Muscle of leg (tissue), 11 donors: Measurements from ENCODE around the gene PPP2R3A. TPM values are rescaled to one million over a fixed set of nuclear protein-coding genes. Genes with fewer than 3 reads are reported as not detected.
A peak's percentile ranks its signal among the peaks of the same experiment; 100 is the strongest.

ENCODE experiments used
- DNase-seq: peaks from one replicate; pipeline ENCODE4 v3.0.0; 2013
- H3K27ac ChIP-seq: one replicate; pipeline ENCODE4 v1.5.1; 2013; ENCODE audit warnings: mild to moderate bottlenecking, low read length, control low read depth
- H3K27me3 ChIP-seq: one replicate; pipeline ENCODE4 v1.6.1; 2013; ENCODE audit warnings: low read length; ENCODE audit not compliant: control insufficient read depth, insufficient read depth
- H3K36me3 ChIP-seq: one replicate; pipeline ENCODE4 v1.6.1; 2013; ENCODE audit warnings: low read length; ENCODE audit not compliant: control insufficient read depth, insufficient read depth
- H3K4me1 ChIP-seq: one replicate; pipeline ENCODE4 v1.6.1; 2013; ENCODE audit warnings: low read length; ENCODE audit not compliant: control insufficient read depth, insufficient read depth
- H3K4me3 ChIP-seq: one replicate; pipeline ENCODE4 v1.5.1; 2013; ENCODE audit warnings: low read length, control low read depth
- H3K9me3 ChIP-seq: replicated peaks from 2 replicates; pipeline ENCODE4 v1.6.1; 2013; ENCODE audit warnings: low read depth, low read length; ENCODE audit not compliant: control insufficient read depth
- WGBS: methylation state at CpG from one replicate; pipeline ENCODE4 v1.1.5; 2013; ENCODE audit warnings: missing lambda C conversion rate; ENCODE audit not compliant: insufficient coverage; 5-methylcytosine and 5-hydroxymethylcytosine counted together
- polyA plus RNA-seq, 8 donors: library from polyadenylated mRNA; unstranded; fragments of 120-200 nt; gene quantifications; one replicate each; pipeline versions ENCODE4 v1.2.1 to v1.2.3, GENCODE V29; 2013; ENCODE audit warnings: inconsistent platforms in 1 of 8, low replicate concordance in 1 of 8; ENCODE audit not compliant: insufficient read length in 8 of 8, insufficient read depth in 1 of 8
- total RNA-seq: library from RNA; stranded (reverse); fragments of 120-200 nt; gene quantifications from one replicate; pipeline ENCODE4 v1.2.4, GENCODE V29; 2013

PPP2R3A gene
- total and polyA plus RNA-seq, 9 donors: 29.9 to 64.6 (median 48.2) TPM

GRCh38 chr3:136018876-136019275 lies 53.3 kb downstream of the PPP2R3A start:
- H3K27ac ChIP-seq: no peak overlapping the region
- no peaks in the 10 kb centered on the region for H3K36me3 ChIP-seq
- 20% methylated on average over 1 of the region's 1 CpG for WGBS
- H3K27me3 ChIP-seq: no peaks in the 10 kb centered on the region
- no peaks in the 10 kb centered on the region for H3K9me3 ChIP-seq
- H3K4me3 ChIP-seq: no peak overlapping the region
- peaks cover 4% of the 10 kb centered on the region for H3K4me1 ChIP-seq
- peak; percentile 35 for DNase-seq

GRCh38 chr3:136021803-136022202 lies 56.3 kb downstream of the PPP2R3A start:
- no CpG with 5 or more reads among the region's 1 CpG for WGBS
- Histone ChIP-seq H3K4me3 (no peak overlapping the region), H3K27ac (no peak overlapping the region), H3K4me1 (peaks cover 4% of the 10 kb centered on the region), H3K9me3 (no peaks in the 10 kb centered on the region), H3K36me3 (no peaks in the 10 kb centered on the region), H3K27me3 (no peaks in the 10 kb centered on the region)
- no peak for DNase-seq

DNA sequence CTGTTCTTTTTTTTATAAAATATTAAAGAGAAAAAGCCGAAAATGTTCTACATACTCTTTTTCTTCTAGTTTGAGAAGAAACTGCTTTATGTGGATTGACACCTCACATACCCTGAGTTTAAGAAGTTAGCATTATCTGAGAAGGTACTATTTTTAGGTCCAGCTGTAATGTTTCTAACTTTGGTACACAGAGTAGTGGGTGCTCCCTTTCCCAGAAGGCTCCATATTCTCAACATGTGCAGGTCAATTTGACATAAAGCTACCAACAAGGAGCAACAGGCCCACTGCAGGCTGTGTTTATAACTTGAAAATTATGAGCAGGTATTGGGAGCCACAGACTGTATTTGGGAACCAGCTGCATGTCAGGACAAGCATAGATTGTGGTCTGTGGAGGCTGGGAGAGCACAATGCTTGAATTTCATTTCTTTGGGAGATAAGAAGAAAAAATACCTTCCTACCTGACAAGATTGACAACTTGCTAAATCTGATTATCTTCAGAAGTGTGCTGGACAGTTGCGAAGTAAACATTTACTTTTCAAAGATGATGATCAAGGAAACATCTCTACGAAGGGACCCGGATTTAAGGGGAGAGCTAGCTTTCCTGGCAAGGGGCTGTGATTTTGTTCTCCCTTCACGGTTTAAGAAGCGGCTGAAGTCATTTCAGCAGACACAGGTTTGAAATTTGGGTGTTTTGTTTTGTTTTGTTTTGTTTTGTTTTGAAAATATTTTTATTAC lies 57.2 kb downstream of the PPP2R3A start:
- Histone ChIP-seq H3K27ac (peak overlapping the region; percentile 80), H3K9me3 (no peaks in the 10 kb centered on the region), H3K36me3 (peaks cover 7% of the 10 kb centered on the region), H3K4me3 (peak overlapping the region; percentile 30), H3K4me1 (peaks cover 4% of the 10 kb centered on the region), H3K27me3 (no peaks in the 10 kb centered on the region)
- peak; percentile 44 for DNase-seq
- 95% methylated on average over 3 of the region's 6 CpGs for WGBS

DNA sequence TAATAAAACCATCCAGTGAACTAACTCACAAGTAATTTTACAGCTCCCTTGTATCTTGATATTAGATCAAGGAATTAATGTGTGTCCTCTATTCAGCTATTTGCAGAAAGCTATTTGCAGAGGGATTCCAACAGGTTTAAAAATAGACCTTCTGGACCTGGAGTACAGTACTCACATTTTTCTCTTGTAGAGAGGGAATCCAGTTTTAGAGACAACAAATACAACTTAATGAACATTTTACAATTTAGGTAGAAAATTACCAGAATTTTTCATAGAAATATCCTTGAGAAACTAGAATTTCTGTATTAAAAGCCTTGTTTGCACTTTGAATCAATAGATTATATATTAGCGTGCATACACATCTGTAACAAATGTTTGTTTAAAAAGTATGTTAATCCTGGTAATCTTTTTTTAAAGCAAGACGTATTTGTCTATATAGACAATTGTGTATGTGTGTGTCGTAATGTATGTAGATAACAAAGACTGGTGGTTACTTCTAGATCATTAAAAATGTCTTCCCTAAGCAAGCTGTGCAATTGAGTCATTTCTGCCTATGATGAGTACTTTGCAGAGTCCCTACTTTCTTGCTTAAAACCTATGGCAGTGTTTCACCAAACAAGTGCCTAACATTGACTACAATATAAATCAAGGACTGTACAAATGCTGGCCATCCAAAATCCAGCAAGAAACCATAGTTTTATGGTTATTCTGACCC lies 57.9 kb downstream of the PPP2R3A start:
- H3K9me3 ChIP-seq: no peaks in the 10 kb centered on the region
- WGBS: no CpG with 5 or more reads among the region's 3 CpGs
- peaks cover 4% of the 10 kb centered on the region for H3K4me1 ChIP-seq
- peak; percentile 26 for DNase-seq
- peaks cover 12% of the 10 kb centered on the region for H3K36me3 ChIP-seq
- H3K27ac ChIP-seq: peak overlapping the region; percentile 80
- no peaks in the 10 kb centered on the region for H3K27me3 ChIP-seq
- H3K4me3 ChIP-seq: peak overlapping the region; percentile 30

- Histone ChIP-seq H3K36me3 (peaks cover 9% of the 10 kb centered on the region), H3K4me1 (no peaks in the 10 kb centered on the region), H3K9me3 (peaks cover 4% of the 10 kb centered on the region), H3K27me3 (no peaks in the 10 kb centered on the region), H3K4me3 (no peak overlapping the region), H3K27ac (no peak overlapping the region)
- 62% methylated on average over 3 of the region's 3 CpGs for WGBS
- no peak for DNase-seq
Measured at GRCh38 chr3:136036306-136036705, 70.8 kb downstream of the PPP2R3A start.

DNA sequence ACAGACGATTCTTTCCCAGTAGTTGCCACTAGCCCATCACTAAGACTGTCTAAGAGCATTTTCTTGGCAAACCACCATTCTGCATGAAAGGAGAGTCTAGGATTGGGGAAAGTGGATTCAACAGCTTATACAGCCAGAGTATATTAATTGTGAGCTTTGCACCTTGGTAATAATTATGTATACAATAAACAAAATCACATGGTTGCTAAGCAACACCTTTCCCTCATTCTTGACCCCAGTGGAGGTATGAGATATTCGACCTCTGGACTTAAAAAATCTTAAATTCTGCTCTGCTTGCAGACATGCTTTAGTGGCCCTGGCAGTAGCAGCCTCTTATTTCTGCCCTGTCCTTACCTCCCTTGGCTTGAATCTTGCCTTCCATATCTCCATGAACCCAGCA lies 73.1 kb downstream of the PPP2R3A start:
- no peak overlapping the region for H3K27ac ChIP-seq
- no peaks in the 10 kb centered on the region for H3K27me3 ChIP-seq
- no peak overlapping the region for H3K4me3 ChIP-seq
- WGBS: 100% methylated on average over 1 of the region's 2 CpGs
- no peaks in the 10 kb centered on the region for H3K4me1 ChIP-seq
- H3K9me3 ChIP-seq: no peaks in the 10 kb centered on the region
- H3K36me3 ChIP-seq: peaks cover 10% of the 10 kb centered on the region
- DNase-seq: no peak

DNA sequence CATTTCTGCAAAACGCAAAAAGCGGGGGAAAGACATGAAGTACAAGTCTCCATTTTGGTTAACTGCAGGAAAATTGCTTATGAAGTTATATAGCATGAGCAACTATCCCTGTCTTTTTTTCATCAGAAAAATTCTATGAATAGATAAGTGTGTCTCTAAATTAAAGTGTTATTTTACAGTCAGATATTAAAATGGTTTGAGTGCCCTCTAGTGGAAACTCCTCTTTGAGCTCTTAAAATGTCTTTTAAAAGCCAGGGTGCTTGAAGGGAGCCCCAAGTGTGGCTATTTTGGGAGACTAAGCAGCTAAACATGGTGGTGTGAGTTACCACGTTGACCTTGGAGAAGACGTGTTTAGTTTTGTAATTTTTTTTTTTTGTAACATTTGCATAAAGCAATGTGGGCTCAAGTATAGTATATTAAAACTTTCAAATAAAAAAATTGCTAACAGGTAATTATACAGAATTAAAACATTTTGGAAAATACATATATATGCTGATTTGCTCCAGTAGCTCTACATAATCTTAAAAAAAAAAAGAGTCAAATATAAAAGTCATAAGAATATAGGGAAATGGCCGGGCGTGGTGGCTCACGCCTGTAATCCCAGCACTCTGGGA lies 77.2 kb downstream of the PPP2R3A start:
- Histone ChIP-seq H3K4me3 (no peak overlapping the region), H3K27me3 (no peaks in the 10 kb centered on the region), H3K36me3 (peaks cover 24% of the 10 kb centered on the region), H3K4me1 (no peaks in the 10 kb centered on the region), H3K9me3 (no peaks in the 10 kb centered on the region), H3K27ac (no peak overlapping the region)
- DNase-seq: peak; percentile 73
- no CpG with 5 or more reads among the region's 7 CpGs for WGBS

GRCh38 chr3:136044980-136045745 lies 79.6 kb downstream of the PPP2R3A start:
- no peaks in the 10 kb centered on the region for H3K9me3 ChIP-seq
- no peaks in the 10 kb centered on the region for H3K4me1 ChIP-seq
- no peak overlapping the region for H3K4me3 ChIP-seq
- no peak overlapping the region for H3K27ac ChIP-seq
- no peaks in the 10 kb centered on the region for H3K27me3 ChIP-seq
- 96% methylated on average over 7 of the region's 7 CpGs for WGBS
- H3K36me3 ChIP-seq: peaks cover 28% of the 10 kb centered on the region
- no peak for DNase-seq

DNA sequence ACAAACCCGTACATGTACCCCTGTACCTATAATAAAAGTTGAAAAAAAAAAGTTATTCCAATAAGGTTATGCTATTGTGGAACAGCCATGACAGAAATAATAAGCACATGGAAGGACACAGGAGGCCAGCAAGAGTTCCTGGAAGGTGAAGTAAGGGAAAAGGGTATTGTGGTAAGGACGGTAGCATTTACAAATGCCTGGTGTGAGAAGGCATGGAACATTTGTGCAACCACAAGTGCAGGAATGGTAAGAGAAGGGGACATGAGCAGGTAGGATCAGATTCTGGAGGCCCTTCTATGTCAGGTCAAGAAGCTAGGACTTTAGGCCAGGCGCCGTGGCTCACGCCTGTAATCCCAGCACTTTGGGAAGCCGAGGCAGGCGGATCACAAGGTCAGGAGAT lies 82.5 kb downstream of the PPP2R3A start:
- H3K27ac ChIP-seq: no peak overlapping the region
- H3K4me3 ChIP-seq: no peak overlapping the region
- no peaks in the 10 kb centered on the region for H3K4me1 ChIP-seq
- no peaks in the 10 kb centered on the region for H3K27me3 ChIP-seq
- H3K36me3 ChIP-seq: peaks cover 30% of the 10 kb centered on the region
- no peak for DNase-seq
- WGBS: 96% methylated on average over 6 of the region's 7 CpGs
- H3K9me3 ChIP-seq: no peaks in the 10 kb centered on the region

GRCh38 chr3:136050250-136050649 lies 84.7 kb downstream of the PPP2R3A start:
- no peaks in the 10 kb centered on the region for H3K27me3 ChIP-seq
- H3K36me3 ChIP-seq: peaks cover 19% of the 10 kb centered on the region
- H3K27ac ChIP-seq: no peak overlapping the region
- no peaks in the 10 kb centered on the region for H3K4me1 ChIP-seq
- no peak for DNase-seq
- no peak overlapping the region for H3K4me3 ChIP-seq
- H3K9me3 ChIP-seq: no peaks in the 10 kb centered on the region
- WGBS: 62% methylated on average over 4 of the region's 6 CpGs
